Gastrocnemius medialis (tissue), 4 donors: ENCODE results near the gene GAP43.

ENCODE experiments used
- CTCF ChIP-seq, 5 experiments: fragments of 450-650 bp in 3 of 5; fragments of 200-600 bp in 2 of 5; sonication (generic) in 2 of 5; IDR thresholded peaks in 4 of 5; conservative IDR thresholded peaks in 1 of 5; 1 replicate in 4 of 5; 2 replicates in 1 of 5; pipeline ENCODE4 v1.5.1; 2016 to 2019; ENCODE audit warnings: antibody characterized with exemption in 5 of 5, mild to moderate bottlenecking in 3 of 5, moderate library complexity in 3 of 5
- POLR2A ChIP-seq, 2 donors: fragments of 450-650 bp; IDR thresholded peaks; one replicate each; pipeline ENCODE4 v1.6.1; 2017; ENCODE audit warnings: antibody characterized with exemption in 2 of 2, mild to moderate bottlenecking in 2 of 2, moderate library complexity in 2 of 2

- TF ChIP-seq CTCF (IDR thresholded peaks at IDR 0.05 in 4 of 5, conservative IDR thresholded peaks at IDR 0.05 in 1 of 5) (no peak), POLR2A (IDR thresholded peaks at IDR 0.05) (no peak)
These were observed 28.3 kb downstream of the GAP43 start for GRCh38 chr3:115651599-115651998.
